ENCODE data around the gene LYSMD2. TPM values are rescaled to one million over a fixed set of nuclear protein-coding genes. Genes with fewer than 3 reads are reported as not detected.
A peak's percentile ranks its signal among the peaks of the same experiment; 100 is the strongest.
"Not testable (repeated sequence)": the region's sequence is repeated elsewhere in the genome, so short reads cannot be mapped to it uniquely, and the experiment has no call there.

Gene LYSMD2, protein sequence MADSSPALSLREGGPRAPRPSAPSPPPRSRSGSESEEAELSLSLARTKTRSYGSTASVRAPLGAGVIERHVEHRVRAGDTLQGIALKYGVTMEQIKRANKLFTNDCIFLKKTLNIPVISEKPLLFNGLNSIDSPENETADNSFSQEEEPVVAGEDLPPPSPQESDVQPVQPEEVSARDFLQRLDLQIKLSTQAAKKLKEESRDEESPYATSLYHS
- total RNA-seq, result 10 to 100 TPM in 3 of 4 donors, 1 to 10 TPM in 1; 8.9 to 21.5 (median 15.9) TPM

DNA sequence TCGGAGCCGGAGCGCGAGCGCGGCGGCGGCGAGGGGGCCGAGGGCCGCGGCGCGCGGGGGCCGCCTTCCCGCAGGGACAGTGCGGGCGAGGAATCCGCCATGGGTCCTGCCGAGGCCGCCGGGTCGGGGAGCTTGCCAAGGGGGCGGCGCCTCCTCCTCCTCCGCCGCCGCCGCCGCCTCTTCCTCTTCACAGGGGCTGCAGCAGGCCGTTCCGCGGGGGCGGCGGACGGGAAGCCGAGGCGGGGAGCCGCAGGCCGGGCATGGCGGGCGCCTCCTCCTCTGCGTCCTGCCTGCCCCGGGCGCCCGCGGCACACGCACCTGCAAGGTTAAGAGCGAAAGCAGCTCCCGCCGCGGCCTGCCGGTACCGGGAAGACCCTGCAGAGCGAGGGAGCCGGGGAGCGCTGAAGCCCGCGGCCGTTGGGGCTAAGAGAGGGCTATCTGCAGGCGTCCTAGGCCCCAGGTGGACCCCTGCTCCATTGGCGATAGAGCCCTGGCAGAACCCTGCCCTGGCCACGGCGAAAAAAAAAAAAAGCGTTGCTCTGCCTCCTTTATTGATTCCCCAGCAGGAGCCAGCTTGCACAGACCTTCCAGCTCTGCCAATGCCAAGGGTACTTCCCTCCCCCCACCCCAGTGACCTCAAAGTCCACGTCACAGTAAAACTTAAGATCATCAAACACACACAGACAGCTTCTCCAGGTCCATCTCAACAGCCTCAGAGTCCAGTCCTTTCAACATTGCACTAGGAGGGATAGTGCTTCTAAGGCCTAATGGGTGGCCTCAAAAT is at the start of gene LYSMD2:
TSS of gene LYSMD2 (minus strand) at position 134 of the 784 bp plus-strand sequence. CDS start at position 101, 33 bp downstream.
- no peak for DNase-seq (ENCODE audit: low spot score)
- TF ChIP-seq, protein P1, sequence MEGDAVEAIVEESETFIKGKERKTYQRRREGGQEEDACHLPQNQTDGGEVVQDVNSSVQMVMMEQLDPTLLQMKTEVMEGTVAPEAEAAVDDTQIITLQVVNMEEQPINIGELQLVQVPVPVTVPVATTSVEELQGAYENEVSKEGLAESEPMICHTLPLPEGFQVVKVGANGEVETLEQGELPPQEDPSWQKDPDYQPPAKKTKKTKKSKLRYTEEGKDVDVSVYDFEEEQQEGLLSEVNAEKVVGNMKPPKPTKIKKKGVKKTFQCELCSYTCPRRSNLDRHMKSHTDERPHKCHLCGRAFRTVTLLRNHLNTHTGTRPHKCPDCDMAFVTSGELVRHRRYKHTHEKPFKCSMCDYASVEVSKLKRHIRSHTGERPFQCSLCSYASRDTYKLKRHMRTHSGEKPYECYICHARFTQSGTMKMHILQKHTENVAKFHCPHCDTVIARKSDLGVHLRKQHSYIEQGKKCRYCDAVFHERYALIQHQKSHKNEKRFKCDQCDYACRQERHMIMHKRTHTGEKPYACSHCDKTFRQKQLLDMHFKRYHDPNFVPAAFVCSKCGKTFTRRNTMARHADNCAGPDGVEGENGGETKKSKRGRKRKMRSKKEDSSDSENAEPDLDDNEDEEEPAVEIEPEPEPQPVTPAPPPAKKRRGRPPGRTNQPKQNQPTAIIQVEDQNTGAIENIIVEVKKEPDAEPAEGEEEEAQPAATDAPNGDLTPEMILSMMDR (IDR thresholded peaks at IDR 0.05), result no peak

DNA sequence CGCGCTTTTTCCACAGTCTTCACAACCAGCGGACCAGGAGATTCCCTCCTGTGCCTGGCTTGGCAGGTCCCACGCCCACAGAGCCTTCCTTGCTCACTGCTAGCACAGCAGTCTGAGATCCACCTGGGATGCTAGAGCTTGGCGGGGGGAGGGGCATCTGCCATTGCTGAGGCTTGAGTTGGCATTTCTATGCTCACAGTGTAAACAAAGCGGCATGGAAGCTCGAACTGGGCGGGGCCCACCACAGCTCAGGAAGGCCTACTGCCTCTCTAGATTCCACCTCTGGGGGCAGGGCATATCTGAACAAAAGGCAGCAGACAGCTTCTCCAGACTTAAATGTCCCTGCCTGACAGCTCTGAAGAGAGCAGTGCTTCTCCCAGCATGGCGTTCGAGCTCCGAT is 49.7 kb upstream of the LYSMD2 start:
- DNase-seq (ENCODE audit: low spot score); ATAC-seq (ENCODE audit: low FRiP score): not testable (repeated sequence)

More for the DNA sequence above, at the start of gene LYSMD2:
- peak; percentile 87 for ATAC-seq (ENCODE audit: low FRiP score)

DNA sequence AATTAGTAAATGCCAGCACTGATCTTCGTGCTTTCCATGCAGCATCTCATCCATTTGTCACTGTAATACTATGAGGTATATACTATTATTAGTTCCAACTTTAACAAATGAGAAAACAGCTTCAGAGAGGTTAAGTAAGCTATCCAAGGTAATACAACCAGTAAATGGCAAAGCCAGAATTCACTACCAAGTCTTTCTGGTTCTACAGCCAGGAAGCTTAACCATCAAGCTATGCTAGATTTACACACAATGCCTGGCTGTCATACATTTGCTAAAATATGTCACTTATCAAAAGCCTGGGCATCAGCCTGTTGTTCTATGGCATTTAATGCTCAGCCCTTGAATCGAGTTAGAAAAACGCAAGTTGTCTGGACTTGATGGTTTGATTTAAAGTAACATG is 46.5 kb upstream of the LYSMD2 start:
- no peak for ATAC-seq (ENCODE audit: low FRiP score)
- no peak for DNase-seq (ENCODE audit: low spot score)
- TF ChIP-seq, protein P1 (IDR thresholded peaks at IDR 0.05), result no peak

DNA sequence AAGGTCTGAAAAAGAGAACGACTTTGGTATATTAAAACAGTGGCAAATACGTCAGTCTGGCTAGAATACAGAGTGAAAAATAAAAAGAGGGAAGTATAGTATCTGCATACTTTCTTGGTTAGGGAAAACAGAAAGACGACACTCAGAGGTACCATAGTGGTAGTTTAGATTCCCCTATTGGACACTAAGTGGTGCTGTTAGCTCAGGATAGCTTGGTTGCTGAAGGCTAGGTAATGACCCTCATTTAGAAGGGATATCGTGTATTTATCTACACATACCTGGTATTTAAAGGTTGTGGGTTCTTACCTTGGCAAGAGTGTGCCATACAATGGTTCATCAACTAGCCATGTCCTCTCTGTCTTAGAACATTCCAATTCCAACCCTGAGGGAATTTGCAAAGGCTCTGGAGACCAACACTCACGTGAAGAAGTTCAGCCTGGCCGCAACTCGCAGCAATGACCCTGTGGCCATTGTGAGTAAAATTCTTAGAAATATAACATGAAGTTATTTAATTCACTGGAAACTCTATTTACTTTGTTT is 45.0 kb upstream of the LYSMD2 start:
- ATAC-seq (ENCODE audit: low FRiP score) (no peak), DNase-seq (ENCODE audit: low spot score) (no peak)
- TF ChIP-seq, protein P1 (IDR thresholded peaks at IDR 0.05), result no peak

- TF ChIP-seq, protein P1 (IDR thresholded peaks at IDR 0.05), result no peak
- no peak for DNase-seq (ENCODE audit: low spot score)
- ATAC-seq (ENCODE audit: low FRiP score), result no peak
Observed at GRCh38 chr15:51781506-51781905, 44.1 kb upstream of the LYSMD2 start.

GRCh38 chr15:51780636-51781035 is 43.2 kb upstream of the LYSMD2 start:
- TF ChIP-seq, protein P1 (IDR thresholded peaks at IDR 0.05), result no peak
- no peak for ATAC-seq (ENCODE audit: low FRiP score)

DNA sequence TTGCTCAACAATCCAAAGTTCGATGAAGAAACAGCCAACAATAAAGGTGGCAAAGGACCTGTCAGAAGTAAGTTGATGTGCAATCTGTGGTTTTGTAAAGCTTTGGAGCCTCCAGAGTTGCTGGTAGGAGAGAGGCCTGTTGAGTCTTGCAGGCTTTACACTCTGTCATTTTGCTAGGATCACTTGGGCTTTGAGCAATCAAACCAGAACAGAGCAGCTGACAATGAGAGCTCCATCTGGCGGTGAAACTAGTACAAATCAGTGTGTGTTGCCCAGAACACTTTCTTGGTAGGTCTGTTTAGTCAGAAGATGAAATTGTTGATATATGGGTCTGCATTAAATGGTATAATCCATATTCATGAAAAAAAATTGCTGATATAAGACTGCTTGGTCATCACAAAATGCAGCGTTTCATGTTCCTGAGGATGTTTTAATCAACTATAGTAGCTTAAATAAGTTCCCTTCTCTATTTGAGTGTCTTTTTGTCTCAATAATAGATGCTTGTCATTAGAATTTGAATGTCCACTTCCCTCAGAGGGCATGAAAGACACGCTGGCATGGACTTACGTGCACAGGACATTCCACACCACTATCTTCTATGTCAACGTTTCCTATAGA is 39.6 kb upstream of the LYSMD2 start:
- TF ChIP-seq, protein P1 (IDR thresholded peaks at IDR 0.05), result peak in 2 of 3 donors; percentile 8 to 24
- peak; percentile 40 for DNase-seq (ENCODE audit: low spot score)
- ATAC-seq (ENCODE audit: low FRiP score), result peak; percentile 60

More at GRCh38 chr15:51780636-51781035, 43.2 kb upstream of the LYSMD2 start:
- no peak for DNase-seq (ENCODE audit: low spot score)

Data from omental fat pad (tissue), 4 donors.